ENCODE data around the gene FREM1.

Gene FREM1

DNA sequence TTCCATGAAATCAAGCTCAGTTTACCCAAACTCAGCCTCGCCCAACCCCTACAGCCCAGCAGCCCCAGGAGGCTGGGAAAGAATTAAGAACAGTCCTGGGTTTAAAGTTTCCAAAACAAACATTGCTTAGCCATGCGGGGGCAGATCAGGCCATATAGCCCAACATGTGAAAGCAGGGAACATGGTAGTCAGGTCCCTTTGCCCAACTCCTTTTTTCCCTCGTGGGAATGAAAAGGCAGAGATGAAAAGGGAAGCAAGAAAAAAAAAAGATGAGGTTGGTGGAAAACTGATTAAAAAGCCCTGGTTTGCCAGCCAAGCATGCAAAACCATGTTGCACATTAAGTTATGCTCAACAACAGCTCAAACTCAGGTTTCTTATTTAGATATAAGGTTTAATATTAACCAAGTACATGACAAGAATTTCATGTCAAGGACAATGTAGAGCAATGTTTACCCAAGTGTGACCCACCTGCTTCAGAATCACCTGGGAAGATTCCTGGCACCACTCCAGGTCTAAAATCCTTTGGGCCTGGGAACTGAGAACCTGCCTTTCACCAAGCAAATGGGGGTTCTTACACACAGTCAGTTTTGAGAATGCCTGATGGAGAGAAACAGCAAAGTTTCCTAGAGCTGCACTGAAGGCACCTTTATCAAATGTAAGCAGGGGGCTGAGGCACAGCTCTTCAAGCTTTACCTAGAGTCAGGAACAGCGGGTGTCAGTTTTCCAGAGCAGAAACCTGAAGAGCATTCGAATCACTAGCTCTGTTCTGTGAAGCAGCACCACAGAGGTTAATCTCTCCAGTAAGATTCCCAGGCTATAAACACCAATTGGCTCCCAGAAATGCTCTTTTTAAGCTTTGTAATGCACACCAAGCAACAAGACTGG is 1.7 kb downstream of the FREM1 start:
- no peak for DNase-seq

DNA sequence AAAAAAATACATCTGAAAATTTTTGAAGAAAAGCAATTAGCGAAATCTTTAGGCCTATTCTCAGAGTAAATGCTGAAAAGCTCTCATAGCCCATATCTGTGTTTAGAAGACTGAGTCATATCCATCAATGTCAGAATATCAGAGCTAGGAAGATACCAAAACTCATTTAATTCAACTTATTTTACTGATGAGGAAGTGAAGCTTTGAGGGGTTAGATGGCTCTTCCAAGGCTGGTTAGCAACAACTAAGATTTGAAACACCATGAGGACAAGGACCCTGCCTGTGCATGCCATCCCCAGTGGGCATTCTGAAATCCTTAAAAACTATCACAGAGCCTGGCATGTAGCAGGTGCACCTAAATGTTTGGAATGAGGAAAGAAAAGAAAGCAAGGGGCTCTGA is 2.5 kb downstream of the FREM1 start:
- no peak for DNase-seq

DNA sequence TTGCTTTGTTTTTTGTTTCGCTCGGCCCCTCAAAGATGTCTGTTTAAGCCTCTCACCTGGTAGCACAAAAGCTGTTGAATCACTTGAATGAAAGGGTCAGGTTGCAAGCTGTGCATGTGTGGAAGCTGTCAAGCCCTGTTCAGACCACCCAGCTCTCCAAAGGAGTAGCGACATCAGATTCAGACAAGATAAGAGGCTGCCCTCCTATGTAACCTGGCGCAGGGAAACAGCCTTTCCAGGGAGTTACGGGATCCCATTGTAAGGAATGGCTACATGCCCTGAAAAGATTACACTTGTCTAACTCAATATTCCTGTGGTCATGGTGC is 2.9 kb downstream of the FREM1 start:
- DNase-seq, result no peak

DNA sequence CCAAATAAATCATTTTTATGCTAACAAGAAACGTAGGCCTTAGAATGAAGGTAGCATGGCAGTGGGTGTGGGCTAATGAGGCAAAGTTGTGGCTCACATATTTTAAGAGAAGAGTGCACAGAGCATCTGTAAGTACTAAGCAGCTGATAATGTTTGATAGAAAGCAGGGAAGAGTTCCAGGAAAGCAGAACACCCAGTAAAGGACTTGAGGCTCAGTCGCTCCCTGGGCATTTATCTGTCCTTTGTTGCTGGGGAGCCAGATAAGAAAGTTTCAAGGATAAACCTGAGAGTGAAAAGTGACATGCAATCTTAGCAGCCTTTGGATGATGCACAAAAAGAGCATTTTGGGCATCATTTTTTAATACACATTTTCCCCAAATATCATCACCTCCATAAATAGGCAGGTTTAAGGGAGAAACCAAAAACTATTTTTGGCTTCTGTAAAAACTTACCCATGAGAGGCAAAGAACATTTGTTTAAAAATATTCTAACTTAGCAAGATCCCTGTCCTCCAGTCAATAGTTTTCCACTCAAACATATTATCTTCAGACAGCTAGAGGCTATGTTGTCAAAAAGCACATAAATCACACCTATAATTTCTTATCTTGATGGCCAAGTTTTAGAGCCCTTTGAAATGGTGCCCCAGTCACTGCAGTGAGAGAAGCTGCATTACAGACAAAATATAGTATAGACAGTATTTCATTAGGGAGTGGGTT is 3.4 kb downstream of the FREM1 start:
- no peak for DNase-seq

DNA sequence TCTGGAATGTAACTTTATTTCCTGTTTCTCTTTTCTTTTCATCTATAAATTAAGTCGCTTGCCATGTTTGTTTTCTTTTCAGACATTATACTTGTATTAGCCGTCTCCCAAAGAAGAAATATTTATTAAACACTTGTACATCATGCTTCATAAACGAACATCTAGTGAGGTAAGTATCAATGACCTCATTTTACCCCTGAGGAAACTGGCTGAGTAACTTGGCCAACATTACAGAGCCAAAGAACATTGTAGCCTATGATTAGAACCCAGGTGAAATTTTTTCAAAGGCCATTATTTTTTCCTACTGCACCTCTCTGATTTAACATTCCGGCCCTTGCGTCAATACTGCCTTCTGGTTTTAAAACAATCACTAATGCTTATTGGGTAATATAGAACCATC is 4.2 kb downstream of the FREM1 start:
- DNase-seq, result no peak

DNA sequence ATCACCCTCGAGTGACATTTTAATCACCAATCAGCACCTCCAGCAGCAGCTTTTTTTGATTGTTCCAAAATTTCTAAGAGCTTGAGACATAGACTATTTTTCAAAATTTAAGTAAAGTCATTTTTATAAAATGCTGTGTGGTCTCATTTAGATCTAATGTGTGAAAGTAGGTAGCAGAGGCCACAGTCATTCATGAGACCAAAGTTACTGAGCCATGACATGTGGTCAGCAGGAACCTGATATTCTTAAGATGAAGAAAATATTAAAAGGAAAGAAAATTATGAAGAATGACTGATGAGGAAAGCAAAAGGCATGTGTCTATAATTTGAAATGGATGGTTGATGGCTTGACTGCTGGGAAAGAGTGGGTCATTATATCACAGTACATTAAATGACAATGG is 7.2 kb downstream of the FREM1 start:
- DNase-seq, result no peak

DNA sequence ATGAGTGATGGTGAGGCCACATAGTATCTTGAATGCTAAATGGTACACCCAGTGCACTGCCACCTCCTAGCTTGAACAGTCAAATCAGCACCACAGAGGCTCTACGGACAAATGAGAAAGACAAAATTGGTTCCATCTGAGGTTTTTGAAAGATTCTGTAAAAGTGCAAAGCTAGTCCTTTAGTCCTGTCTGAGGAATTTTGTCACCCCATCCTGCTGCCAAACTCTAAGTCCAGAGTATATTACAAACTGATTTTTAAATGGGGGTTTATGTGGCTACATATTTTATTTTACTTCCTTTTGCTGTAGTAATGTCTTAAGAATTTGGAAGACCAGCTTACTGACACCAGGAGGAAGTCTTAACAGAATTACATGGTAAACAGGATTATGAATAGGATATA is 7.7 kb downstream of the FREM1 start:
- no peak for DNase-seq

DNA sequence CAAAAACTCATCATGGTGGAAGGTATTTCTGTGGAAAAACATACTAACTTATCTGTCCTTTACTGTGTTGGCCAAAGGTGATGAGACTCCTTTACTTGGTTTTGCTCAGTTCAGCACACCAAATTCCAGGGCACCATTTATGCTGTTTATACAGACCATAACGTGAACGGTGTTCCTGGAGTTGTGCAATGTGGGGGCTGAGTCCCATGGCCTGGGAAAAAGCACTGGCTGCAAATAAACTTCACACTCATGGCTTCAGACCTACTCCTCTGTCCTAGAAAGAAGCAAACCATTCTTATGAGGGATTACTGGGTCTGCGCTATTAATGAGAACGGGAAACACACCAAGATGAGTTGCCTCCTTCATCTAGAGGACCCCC is 10.4 kb downstream of the FREM1 start:
- DNase-seq, result no peak

DNA sequence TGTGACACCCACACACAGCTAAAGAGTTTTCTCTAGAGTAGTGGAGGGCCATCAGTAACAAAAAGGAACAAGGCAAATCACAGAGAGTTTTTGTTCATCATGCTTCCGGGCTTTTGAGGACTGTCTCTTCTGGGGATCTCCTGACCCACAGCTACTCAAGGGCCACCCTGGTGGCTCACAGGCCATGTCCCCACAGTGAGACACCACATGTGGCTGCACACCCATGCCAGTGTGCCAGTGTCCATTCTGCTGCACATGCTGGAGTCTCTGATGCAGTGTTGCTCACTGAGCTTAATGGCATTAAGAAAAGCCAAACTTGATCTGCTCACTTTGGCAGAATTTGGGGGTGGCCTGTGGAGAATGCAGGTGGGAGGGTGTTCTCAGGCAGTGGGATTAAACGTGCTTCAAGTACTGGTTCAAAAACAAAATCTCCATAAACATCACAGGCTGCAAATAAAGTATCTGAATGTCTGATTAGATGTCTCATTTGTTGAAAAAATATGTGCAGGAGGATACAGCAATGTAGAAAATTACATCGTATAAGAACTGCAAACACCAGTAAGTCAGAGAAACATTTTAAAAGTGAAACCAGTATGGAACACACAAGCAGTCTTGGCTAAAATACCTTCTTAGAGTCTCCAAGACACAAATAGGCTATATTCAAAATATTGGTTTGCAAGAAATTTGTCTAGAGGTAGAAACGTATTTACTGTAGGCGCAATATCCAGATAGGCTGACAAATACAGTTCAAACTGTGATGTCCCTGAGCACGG is 11.0 kb downstream of the FREM1 start:
- no peak for DNase-seq

DNA sequence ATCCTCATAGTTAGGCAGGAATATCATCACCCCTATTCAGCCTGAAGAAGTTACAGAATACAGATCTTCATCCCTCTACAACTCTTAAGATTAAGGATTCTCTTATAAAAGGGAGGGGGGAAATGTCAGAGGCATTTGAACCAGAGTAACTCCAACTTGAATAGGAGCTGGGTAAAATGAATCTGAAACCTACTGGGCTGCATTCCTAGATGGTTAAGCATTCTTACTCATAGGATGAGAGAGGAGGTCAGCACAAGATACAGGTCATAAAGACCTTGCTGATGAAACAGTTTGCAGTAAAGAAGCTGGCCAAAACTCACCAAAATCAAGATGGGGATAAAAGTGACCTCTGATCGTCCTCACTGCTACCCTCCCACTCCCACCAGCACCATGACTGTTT is 14.4 kb downstream of the FREM1 start:
- no peak for DNase-seq

DNA sequence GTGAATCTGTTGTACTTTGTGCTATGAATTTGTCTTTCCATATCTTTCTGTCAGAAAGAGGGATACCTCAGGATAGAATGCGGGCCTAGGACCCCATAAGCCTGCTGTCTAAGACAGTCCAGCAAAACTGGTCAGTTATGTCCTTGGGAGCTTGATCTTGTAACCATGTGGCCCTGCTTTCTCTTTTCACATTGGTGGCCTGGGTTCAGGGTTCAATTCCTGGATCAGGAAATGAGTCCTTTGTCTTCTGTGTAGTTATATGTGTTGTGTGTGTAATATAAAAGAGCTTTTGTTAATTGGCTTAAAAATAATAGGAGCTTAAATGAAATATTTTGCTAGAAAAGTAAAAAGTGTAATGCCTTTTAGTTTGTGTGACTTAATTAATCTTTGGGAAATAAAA is 16.9 kb downstream of the FREM1 start:
- DNase-seq, result no peak

DNA sequence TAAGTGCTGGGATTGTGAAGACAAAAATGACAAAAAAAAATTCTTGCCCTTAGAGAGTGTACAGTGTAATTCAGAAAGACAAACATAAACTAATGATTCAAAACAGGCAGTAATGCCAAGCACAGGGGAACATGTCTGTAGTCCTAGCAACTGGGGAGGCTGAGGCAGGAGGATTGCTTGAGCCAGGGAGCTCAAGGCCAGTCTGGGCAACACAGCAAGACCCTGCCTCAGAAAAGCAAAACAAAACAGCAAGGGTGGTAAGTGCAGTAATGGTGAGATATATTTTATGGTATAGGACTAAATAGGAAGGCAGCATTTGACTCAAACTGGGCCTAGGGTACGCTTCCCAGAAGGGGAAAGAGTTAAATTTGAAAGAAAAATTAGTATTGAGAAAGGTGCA is 18.9 kb downstream of the FREM1 start:
- no peak for DNase-seq

DNA sequence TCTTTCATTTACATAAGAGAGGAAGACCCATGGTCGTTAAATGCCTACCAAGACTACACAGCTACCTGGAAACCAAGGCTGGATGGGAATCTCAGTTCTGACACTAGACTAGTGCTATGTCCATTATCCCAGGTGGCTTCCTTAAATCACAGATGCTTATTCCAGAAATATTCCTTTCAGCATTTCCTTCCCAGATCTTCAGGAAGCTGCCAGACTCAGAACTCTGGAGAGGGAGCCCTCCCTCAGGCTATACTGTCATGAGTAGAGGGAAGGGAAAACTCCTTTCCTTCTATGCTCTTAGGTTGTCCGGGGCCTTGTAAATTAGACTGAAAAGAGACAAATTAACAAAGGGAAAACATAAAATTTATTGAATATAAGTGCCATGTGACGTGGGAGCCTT is 20.8 kb downstream of the FREM1 start:
- no peak for DNase-seq

DNA sequence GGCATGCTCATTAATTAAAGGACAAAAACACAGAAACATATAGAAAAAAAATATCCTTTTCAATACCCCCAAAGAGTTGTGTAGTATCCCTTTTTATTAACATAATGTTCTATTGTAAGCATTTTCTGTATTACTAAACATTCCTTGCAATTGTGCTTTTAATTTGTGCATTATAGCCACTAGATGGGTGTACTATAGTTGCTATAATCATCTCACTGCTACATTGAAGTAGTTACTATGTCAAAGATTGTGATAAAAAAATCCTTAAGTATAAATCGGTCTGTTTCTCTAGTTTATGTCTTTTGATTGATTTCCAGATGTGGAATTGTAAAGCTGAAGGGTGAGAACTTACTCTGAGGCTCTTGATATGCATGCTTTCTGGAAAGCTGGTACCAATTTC is 21.4 kb downstream of the FREM1 start:
- DNase-seq, result no peak

DNA sequence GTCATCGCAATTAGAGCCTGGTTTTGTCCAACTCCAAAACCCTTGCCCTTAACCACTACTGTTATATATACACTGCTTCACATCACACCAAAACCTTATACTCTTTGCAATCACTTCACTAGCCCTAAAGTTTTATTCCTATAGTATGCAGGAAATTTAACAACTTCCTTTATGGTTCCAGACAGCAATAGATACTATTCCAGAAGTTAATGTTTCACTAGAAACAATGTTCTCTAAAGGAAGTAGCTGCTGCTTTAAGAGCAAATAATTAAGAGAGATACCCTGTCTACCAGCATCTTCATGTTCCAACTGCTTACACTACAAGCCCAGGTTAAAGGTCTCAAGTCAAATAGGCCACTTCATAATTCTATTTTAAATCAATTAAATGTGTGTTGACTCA is 22.0 kb downstream of the FREM1 start:
- no peak for DNase-seq

DNA sequence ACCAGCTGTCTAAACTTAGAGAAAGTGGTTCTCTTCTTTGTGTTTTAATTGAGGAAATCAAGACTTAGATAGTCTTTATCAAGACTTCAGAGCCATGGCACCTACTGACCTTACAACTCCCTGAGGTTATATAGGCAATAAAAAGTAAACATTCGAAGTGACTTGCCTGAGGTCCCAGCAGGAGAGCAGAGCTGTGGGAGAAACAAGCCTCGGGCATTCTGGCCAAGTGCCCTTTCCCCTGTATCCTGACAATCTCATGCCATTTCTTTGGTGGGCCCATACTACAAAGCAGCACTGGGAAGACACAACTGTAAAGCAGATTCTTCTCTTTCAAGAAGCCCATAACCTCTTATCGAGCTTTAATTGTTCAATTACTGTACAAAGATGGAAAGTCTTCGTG is 23.1 kb downstream of the FREM1 start:
- no peak for DNase-seq

DNA sequence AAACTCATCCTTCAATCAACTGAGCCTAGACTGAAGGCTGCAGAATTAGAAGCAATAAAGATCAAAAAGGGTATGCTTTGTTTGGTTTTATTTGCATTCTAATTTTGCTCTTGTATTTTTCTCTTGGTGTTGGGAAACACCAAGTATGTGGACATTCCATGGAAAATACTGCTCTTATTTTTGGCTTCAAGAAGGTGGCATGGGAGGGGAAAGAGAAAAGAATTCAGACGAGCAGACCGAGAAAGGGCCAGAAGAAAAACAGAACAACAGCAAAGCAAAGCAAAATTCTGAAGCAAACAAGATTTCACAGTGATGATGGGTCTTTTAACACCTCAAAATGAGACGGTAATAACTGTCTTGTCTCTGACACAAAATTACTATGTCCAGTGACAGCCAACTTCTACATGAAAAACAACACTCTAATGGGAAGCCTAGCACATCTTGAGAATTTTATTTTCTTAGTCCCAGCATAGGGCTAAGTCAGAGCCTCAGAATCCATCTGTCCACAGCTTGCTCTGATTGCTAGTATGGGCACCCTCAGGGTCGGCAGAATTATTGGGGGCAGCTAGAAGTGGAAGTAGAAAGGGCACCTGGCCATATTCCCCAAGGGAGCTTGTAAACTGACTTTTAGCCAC is 26.8 kb downstream of the FREM1 start:
- no peak for DNase-seq

DNA sequence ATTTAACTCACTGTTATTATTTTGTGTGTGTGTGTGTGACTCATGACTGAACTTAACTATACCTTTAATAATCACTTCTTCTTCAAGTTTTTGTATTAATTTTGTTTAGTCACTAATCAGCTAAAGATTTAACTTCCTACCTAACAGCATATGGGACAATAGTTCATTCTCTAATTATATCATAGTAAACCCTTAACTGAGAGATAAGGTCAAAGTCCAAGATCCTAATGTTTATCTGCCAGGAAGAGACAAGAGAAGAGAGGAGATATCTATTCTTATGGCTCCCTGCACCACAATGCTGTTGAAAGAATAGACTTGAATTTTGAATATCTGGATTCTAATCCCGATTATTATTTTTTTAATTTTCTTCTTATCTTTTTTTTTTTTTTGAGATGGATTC is 28.1 kb downstream of the FREM1 start:
- DNase-seq, result no peak

DNA sequence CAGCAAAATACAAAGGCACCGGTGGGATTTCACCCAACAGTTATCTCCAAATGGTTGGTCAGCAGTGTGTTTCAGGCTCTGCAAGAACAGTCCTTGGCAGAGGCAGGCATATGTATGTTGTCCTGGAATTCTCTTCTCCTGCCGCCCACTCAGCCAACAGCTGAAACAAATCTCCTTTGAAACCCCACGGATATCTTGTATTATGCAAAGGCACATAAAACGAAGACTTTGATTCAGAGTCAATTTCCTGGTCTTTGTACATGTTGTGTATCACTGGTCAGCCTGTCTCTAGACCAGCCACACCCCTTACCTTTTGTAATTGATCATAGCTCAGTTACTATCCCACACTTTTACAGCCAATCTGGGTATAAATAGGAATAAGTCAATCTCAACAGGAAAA is 29.2 kb downstream of the FREM1 start:
- DNase-seq, result no peak

DNA sequence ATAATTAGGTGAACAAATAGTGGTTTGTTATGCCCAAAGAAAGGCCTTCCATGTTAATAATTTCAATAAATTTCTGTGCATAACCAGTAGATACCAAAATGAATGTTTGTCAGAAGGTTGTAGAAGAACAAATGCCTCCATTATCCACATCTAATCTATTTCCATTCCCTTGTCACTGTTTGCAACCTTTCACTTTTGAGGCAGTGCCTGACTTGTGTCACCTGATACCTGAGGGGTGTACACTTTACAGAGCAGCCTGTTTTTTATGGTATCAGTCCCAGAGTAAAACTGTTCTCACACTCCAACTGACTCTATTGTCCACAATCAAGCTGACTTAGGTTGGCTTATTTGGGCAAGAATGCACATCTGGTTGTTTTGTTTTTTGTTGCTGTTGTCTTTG is 40.1 kb downstream of the FREM1 start:
- no peak for DNase-seq

DNA sequence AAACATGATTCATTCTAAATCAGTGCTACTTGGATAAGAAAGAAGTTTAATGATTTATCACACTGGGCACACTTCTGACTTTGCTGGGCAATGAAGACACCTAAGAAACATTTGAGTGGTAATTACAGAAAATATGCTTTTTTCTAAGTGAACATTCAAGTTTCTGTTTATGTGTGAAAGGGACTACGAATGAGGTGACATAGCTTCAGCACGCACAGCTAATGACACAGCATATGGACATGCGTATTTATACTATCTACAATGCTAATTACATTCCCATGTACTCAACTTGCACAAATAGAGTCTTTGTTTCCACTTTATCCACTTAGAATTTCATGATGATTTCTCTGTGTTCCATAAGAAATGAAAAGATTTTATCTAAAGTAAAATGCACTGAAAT is 40.6 kb downstream of the FREM1 start:
- no peak for DNase-seq

DNA sequence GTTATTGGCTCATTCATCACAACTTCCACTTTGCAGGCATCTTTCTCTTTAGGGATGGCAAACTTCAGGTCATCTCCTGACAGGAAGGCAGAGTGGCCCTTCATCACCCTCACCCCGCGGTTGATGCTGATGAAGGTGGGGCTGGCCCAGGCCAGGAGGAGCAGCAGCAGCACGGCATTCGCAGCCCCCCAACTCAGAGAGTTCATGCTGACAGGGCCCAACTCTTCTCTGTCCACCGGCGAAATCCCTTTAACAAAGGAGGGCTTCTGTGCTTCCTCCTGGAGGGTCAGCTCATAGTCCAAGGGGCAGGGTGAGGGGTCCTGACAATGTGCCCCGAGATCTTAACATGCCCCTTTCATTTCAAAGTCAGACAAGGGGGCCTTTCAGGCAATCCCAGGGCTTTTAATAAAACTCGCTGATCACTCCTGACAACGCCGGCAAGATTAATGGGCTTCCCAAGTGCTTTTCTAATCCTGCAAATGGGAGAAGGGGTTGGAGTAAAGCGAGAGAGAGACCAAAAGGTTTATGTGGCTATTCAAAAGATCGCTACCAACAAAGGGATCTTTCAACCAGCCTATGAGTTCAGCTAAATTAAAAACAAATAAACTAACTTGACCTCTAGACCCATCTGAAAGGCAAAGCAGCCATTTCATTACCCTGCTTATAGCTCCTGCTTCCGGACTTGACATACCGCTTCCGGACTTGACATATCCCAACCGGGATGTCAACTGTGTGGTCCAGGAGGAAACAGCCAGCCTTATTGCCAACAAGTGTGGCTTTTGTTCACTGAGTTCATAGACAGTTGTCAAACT is 41.2 kb downstream of the FREM1 start:
- DNase-seq, result no peak

DNA sequence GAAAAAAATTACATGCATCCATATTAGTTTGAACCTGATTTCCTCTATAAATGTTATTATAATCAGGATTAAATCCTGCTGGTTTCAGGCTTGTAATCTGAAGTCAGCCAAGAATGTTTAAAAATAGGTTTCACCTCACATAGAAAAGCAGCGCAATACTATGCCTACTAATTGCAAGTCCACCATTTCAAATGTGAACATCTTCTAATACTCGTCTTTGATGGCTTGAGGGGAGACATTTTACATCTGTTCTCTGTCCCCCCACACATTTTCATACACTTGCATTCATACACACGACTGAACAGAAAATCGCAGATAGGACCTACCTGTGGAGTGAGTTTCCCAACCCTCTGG is 41.8 kb downstream of the FREM1 start:
- DNase-seq, result no peak
